Measurements from ENCODE around the gene BANP.
"Not testable (repeated sequence)": the region's sequence is repeated elsewhere in the genome, so short reads cannot be mapped to it uniquely, and the experiment has no call there.

Gene BANP

DNA sequence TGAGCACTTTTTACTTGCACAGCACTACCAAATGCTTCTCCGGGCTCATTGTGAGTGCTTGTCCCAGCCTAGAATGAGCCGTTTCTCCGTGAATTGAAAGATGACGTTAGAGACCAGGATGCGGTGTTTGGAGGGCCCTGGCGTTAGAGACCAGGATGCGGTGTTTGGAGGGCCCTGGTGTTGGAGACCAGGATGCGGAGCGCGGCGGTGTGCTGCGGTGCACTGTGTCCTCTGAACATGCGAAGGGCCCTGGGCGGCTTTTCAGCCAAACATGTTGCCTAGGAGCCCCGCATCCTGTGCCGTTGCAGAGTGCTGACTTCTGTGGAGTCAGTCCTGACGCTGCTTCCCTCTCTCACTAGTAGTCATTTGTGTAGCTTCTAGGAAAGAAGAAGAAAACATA is 42.7 kb downstream of the BANP start:
- Histone ChIP-seq H3K4me2 (ENCODE audit: low read length) (no peak overlapping the region), H3K27me3 (ENCODE audit: control insufficient read depth, insufficient read depth, low read length) (no peaks in the 10 kb centered on the region), H3K4me3 (ENCODE audit: low read length) (no peak overlapping the region), H3K36me3 (ENCODE audit: insufficient read depth, low read length) (no peaks in the 10 kb centered on the region), H3K9me3 (replicated peaks; ENCODE audit: low read length) (no peaks in the 10 kb centered on the region), H3K4me1 (ENCODE audit: control insufficient read depth, insufficient read depth, low read length) (no peaks in the 10 kb centered on the region), H3K9ac (ENCODE audit: low read depth, low read length) (no peak overlapping the region)

DNA sequence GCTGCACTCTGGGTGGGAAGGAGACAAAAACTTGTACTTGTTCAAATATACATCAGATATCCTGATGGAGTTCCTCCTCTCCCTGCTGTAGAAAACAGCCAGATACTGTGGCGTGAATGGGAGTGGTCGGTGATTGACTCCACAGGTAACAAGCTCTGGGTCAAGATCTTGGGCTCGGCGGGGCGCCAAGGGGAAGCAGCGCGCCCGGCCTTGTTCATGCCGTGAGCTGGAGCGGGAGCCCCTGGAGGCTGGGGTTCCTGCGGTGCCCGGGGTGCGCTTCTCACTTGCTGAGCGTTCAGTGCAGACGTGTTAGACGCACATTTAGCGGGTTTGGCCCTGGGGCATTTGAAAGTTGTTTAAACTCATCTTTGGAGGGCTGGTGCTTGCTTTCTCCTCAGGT is 44.4 kb downstream of the BANP start:
- no peaks in the 10 kb centered on the region for H3K36me3 ChIP-seq (ENCODE audit: insufficient read depth, low read length)
- H3K27me3 ChIP-seq (ENCODE audit: control insufficient read depth, insufficient read depth, low read length), result no peaks in the 10 kb centered on the region
- no peaks in the 10 kb centered on the region for H3K9me3 ChIP-seq (replicated peaks; ENCODE audit: low read length)
- H3K4me1 ChIP-seq (ENCODE audit: control insufficient read depth, insufficient read depth, low read length), result no peaks in the 10 kb centered on the region
- H3K4me2 ChIP-seq (ENCODE audit: low read length), result no peak overlapping the region
- no peak overlapping the region for H3K4me3 ChIP-seq (ENCODE audit: low read length)
- H3K9ac ChIP-seq (ENCODE audit: low read depth, low read length), result no peak overlapping the region

DNA sequence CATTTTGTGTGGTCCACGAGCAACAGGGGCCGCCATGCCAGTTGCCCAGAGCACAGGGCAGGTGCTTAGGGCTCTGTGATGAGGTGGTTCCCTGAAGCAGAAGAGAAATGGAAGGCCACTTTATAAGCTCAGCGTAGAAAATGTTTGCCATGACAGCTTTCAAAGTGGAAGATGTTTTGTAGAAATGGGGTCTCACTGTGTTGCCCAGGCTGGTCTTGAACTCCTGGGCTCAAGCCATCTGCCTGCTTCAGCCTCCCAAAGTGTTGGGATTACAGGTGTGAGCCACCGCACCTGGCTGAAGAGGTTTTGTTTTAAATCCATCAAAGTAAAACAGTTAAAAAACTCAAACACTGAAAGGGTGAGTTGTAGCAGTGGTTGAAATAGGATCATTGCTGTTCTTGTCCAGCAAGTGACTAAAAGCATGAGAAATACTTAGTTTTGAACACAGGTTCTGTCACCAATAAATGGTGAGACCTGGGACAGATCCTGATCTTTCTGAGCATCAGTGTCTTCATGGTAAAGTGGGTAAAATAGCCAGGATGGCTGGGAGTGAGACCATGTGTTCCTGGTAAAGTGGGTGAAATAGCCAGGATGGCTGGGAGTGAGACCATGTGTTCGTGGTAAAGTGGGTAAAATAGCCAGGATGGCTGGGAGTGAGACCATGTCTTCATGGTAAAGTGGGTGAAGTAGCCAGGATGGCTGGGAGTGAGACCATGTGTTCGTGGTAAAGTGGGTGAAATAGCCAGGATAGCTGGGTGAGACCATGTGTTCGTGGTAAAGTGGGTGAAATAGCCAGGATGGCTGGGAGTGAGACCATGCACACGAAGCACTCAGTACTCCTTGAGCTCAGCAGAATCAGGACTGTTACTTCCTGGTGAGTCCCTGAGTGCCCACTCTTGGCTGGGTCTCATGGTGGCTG is 46.0 kb downstream of the BANP start:
- no peaks in the 10 kb centered on the region for H3K4me1 ChIP-seq (ENCODE audit: control insufficient read depth, insufficient read depth, low read length)
- H3K4me2 ChIP-seq (ENCODE audit: low read length), result no peak overlapping the region
- no peak overlapping the region for H3K4me3 ChIP-seq (ENCODE audit: low read length)
- no peak overlapping the region for H3K9ac ChIP-seq (ENCODE audit: low read depth, low read length)
- H3K9me3 ChIP-seq (replicated peaks; ENCODE audit: low read length), result no peaks in the 10 kb centered on the region
- no peaks in the 10 kb centered on the region for H3K27me3 ChIP-seq (ENCODE audit: control insufficient read depth, insufficient read depth, low read length)
- no peaks in the 10 kb centered on the region for H3K36me3 ChIP-seq (ENCODE audit: insufficient read depth, low read length)

DNA sequence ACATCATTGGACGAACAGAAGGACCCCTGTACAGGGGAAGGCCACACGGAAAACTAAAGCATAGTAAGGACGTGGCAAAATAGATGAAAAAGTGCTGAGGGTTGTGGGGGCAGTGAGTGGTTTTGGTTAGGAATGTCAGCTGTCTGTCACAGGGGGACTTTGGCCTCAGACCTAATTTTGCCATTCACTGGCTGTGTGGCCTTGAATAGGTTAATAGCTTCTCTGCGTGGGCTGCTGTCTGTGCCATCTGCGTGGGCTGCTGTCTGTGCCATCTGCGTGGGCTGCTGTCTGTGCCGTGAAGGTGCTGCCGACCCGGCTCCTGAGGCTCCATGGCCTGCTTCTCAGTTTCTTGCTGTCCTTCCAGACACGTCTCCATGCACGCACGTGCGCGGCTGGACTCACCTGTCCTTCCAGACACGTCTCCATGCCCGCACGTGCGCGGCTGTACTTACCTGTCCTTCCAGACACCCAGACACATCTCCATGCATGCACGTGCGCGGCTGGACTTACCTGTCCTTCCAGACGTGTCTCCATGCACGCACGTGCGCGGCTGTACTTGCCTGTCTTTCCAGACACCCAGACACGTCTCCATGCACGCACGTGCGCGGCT is 47.1 kb downstream of the BANP start:
- H3K4me3 ChIP-seq (ENCODE audit: low read length); H3K9me3 ChIP-seq (replicated peaks; ENCODE audit: low read length); H3K27me3 ChIP-seq (ENCODE audit: control insufficient read depth, insufficient read depth, low read length); H3K36me3 ChIP-seq (ENCODE audit: insufficient read depth, low read length); H3K4me2 ChIP-seq (ENCODE audit: low read length); H3K9ac ChIP-seq (ENCODE audit: low read depth, low read length); H3K4me1 ChIP-seq (ENCODE audit: control insufficient read depth, insufficient read depth, low read length): not testable (repeated sequence)

DNA sequence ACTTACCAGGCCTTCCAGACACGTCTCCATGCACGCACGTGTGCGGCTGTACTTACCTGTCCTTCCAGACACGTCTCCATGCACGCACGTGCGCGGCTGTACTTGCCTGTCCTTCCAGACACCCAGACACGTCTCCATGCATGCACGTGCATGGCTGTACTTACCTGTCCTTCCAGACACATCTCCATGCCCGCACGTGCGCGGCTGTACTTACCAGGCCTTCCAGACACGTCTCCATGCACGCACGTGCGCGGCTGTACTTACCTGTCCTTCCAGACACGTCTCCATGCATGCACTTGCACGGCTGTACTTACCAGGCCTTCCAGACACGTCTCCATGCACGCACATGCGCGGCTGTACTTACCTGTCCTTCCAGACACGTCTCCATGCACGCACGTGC is 47.8 kb downstream of the BANP start:
- not testable (repeated sequence) for H3K4me1 ChIP-seq (ENCODE audit: control insufficient read depth, insufficient read depth, low read length); H3K4me2 ChIP-seq (ENCODE audit: low read length); H3K9ac ChIP-seq (ENCODE audit: low read depth, low read length); H3K27me3 ChIP-seq (ENCODE audit: control insufficient read depth, insufficient read depth, low read length); H3K4me3 ChIP-seq (ENCODE audit: low read length); H3K9me3 ChIP-seq (replicated peaks; ENCODE audit: low read length); H3K36me3 ChIP-seq (ENCODE audit: insufficient read depth, low read length)

DNA sequence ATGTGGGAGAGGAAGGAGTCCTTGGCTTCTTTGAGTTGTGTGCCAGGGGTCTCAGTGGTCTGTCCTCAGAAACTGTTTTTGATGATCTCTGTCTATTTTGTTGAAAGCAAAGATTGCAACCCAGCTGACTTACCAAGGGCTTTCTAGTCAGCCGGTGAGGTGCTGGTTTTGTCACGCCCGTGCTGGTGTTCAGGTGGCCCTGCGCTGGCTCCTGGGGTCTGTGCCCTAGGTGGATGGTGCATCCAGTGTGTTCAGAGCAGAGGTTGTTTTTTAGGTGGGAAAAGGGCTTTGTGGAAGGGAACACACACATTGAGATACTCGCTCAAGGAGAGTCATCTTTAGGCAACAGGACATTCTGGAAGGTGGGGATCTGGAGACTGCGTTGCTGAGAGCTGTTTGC is 51.0 kb downstream of the BANP start:
- Histone ChIP-seq H3K9ac (ENCODE audit: low read depth, low read length) (no peak overlapping the region), H3K4me3 (ENCODE audit: low read length) (no peak overlapping the region), H3K9me3 (replicated peaks; ENCODE audit: low read length) (no peaks in the 10 kb centered on the region), H3K36me3 (ENCODE audit: insufficient read depth, low read length) (peaks cover 3% of the 10 kb centered on the region), H3K4me1 (ENCODE audit: control insufficient read depth, insufficient read depth, low read length) (peaks cover 4% of the 10 kb centered on the region), H3K27me3 (ENCODE audit: control insufficient read depth, insufficient read depth, low read length) (no peaks in the 10 kb centered on the region), H3K4me2 (ENCODE audit: low read length) (no peak overlapping the region)

DNA sequence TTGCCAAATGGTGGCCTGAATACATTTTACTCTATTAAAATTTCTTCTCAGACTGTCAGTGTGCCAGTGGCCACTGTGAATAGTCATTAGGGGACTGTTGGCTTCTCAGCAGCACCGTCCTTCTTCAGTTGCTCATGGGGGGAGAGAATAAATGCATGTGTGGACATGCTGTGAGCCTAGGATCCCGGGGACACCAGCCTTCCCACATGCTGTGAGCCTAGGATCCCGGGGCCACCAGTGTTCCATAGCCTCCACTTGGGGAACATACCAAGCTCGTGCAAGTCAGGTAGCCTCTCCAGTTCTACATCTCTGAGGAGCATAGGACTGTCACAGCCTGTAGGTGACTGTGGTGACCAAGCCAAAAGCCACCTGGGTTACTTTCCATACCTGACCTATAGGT is 51.5 kb downstream of the BANP start:
- Histone ChIP-seq H3K4me2 (ENCODE audit: low read length) (no peak overlapping the region), H3K4me3 (ENCODE audit: low read length) (no peak overlapping the region), H3K36me3 (ENCODE audit: insufficient read depth, low read length) (peaks cover 7% of the 10 kb centered on the region), H3K4me1 (ENCODE audit: control insufficient read depth, insufficient read depth, low read length) (peaks cover 4% of the 10 kb centered on the region), H3K27me3 (ENCODE audit: control insufficient read depth, insufficient read depth, low read length) (no peaks in the 10 kb centered on the region), H3K9me3 (replicated peaks; ENCODE audit: low read length) (no peaks in the 10 kb centered on the region), H3K9ac (ENCODE audit: low read depth, low read length) (no peak overlapping the region)

DNA sequence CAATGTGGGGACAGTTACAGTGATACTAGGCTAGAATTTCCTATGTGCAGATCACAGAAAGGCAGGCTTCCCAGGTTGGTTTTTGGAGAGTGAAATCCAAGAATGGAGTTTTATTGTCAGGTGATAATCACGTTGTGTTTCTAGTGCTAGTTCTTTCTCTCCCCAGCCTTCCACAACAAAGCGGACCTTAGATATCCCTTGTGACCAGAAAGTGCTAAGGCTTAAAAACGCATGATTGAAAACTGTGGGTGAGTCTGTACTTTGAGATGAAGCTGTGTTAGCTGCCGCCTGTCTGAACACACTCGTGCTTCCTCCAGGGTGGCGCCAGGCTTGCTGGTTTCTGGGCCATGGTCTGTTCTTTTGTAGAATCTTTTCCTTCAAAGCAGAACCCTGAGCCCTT is 52.1 kb downstream of the BANP start:
- no peak overlapping the region for H3K4me2 ChIP-seq (ENCODE audit: low read length)

DNA sequence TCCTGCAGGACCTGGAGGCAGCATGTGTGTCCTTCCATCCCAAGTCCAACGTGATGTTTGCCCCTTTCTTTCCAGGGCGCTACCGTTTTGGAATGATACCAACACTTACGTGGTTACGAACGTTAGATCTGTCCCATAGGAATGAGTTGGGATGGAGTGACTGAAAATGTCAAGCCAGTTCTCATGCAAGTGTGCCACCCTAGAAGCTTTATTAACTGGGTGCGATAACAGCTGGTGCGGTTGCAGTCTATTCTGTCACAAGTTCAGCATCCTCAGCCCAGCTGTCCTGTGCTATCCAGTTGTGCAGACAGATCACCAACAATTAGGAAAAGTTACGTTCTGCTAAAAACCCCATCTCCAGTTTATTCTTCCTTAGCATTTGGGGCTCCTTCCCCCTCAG is 52.5 kb downstream of the BANP start:
- Histone ChIP-seq H3K36me3 (ENCODE audit: insufficient read depth, low read length) (peaks cover 13% of the 10 kb centered on the region), H3K4me1 (ENCODE audit: control insufficient read depth, insufficient read depth, low read length) (peaks cover 4% of the 10 kb centered on the region), H3K4me2 (ENCODE audit: low read length) (no peak overlapping the region), H3K9ac (ENCODE audit: low read depth, low read length) (no peak overlapping the region), H3K27me3 (ENCODE audit: control insufficient read depth, insufficient read depth, low read length) (no peaks in the 10 kb centered on the region), H3K9me3 (replicated peaks; ENCODE audit: low read length) (no peaks in the 10 kb centered on the region), H3K4me3 (ENCODE audit: low read length) (no peak overlapping the region)

More for the DNA sequence above, 52.1 kb downstream of the BANP start:
- H3K9me3 ChIP-seq (replicated peaks; ENCODE audit: low read length), result no peaks in the 10 kb centered on the region
- H3K4me3 ChIP-seq (ENCODE audit: low read length), result no peak overlapping the region
- H3K27me3 ChIP-seq (ENCODE audit: control insufficient read depth, insufficient read depth, low read length), result no peaks in the 10 kb centered on the region
- no peak overlapping the region for H3K9ac ChIP-seq (ENCODE audit: low read depth, low read length)
- peaks cover 4% of the 10 kb centered on the region for H3K4me1 ChIP-seq (ENCODE audit: control insufficient read depth, insufficient read depth, low read length)
- H3K36me3 ChIP-seq (ENCODE audit: insufficient read depth, low read length), result peaks cover 13% of the 10 kb centered on the region

DNA sequence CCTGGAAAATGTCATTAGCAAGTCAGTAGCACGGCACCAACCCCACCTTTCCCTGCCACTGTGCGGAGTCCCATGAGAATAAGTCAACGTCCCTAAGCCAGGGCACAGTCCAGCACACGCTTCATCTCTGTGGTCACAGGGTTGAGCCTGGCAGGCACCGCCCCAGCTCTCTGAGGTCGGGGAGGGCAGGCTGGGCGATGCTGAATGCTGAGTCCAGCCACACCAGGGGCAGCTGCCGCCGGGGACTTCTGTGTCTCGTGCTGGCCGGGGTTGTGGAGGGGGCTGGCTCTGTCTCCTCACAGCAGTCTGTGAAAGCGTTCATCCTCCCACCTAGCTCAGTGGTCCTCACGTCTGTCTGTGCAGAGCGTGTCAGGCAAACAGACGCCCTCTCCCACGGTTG is 53.2 kb downstream of the BANP start:
- H3K4me3 ChIP-seq (ENCODE audit: low read length), result no peak overlapping the region
- no peak overlapping the region for H3K9ac ChIP-seq (ENCODE audit: low read depth, low read length)
- peaks cover 14% of the 10 kb centered on the region for H3K36me3 ChIP-seq (ENCODE audit: insufficient read depth, low read length)
- H3K4me1 ChIP-seq (ENCODE audit: control insufficient read depth, insufficient read depth, low read length), result peaks cover 4% of the 10 kb centered on the region
- H3K27me3 ChIP-seq (ENCODE audit: control insufficient read depth, insufficient read depth, low read length), result no peaks in the 10 kb centered on the region
- no peak overlapping the region for H3K4me2 ChIP-seq (ENCODE audit: low read length)
- no peaks in the 10 kb centered on the region for H3K9me3 ChIP-seq (replicated peaks; ENCODE audit: low read length)

DNA sequence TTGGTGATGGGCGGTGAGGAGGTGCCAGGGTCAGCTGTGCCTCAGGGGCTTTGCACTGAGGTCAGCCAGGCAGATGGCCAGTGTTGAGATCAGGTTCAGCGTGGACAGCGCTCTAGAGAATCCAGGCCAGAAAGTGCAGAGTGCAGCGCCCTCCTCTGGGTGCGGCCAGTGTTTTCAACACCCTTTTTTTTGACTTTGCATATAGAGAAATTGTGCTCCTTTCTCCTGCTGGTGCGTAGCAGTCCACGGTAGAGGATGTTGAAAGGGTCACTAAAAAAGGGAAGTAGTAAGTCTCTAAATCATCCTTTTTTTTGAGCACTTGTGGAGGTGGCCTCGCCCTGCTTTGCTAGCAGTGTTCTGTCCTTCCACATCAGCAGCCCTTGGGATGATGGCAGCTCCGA is 53.9 kb downstream of the BANP start:
- Histone ChIP-seq H3K4me2 (ENCODE audit: low read length) (no peak overlapping the region), H3K4me1 (ENCODE audit: control insufficient read depth, insufficient read depth, low read length) (peaks cover 12% of the 10 kb centered on the region), H3K9me3 (replicated peaks; ENCODE audit: low read length) (no peaks in the 10 kb centered on the region), H3K27me3 (ENCODE audit: control insufficient read depth, insufficient read depth, low read length) (no peaks in the 10 kb centered on the region), H3K36me3 (ENCODE audit: insufficient read depth, low read length) (peaks cover 18% of the 10 kb centered on the region), H3K4me3 (ENCODE audit: low read length) (no peak overlapping the region), H3K9ac (ENCODE audit: low read depth, low read length) (no peak overlapping the region)

DNA sequence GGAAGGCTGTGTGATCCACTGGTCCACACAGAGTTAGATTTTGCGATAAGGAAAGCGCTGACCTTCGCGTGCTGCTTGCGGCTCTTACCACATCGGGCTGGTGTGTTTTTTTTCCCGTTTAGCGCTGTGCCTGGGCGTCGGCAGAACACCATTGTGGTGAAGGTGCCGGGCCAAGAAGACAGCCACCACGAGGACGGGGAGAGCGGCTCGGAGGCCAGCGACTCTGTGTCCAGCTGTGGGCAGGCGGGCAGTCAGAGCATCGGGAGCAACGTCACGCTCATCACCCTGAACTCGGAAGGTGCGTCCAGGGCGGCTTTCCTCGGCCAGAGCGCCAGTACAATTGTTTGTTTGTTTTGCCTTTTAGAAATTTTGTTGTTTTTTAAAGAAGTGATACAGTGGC is 54.7 kb downstream of the BANP start:
- no peak overlapping the region for H3K4me2 ChIP-seq (ENCODE audit: low read length)
- no peak overlapping the region for H3K9ac ChIP-seq (ENCODE audit: low read depth, low read length)
- no peaks in the 10 kb centered on the region for H3K27me3 ChIP-seq (ENCODE audit: control insufficient read depth, insufficient read depth, low read length)
- peaks cover 17% of the 10 kb centered on the region for H3K4me1 ChIP-seq (ENCODE audit: control insufficient read depth, insufficient read depth, low read length)
- peaks cover 18% of the 10 kb centered on the region for H3K36me3 ChIP-seq (ENCODE audit: insufficient read depth, low read length)
- no peak overlapping the region for H3K4me3 ChIP-seq (ENCODE audit: low read length)
- no peaks in the 10 kb centered on the region for H3K9me3 ChIP-seq (replicated peaks; ENCODE audit: low read length)
